Measurements from ENCODE around the gene TBL1Y.

Gene TBL1Y

GRCh38 chrY:6909856-6910255 lies 641 bp upstream of the TBL1Y start:
- DNase-seq (ENCODE audit: low read depth): no peak
- H3K4me3 ChIP-seq (ENCODE audit: low read depth, low read length): no peak overlapping the region
- in situ Hi-C loops (cut with HindIII; ENCODE audit: low sequenced_read_pairs): no loop called here
- TF ChIP-seq CTCF (IDR thresholded peaks at IDR 0.05; ENCODE audit: low read depth, low read length, missing control alignments): no peak

- DNase-seq (ENCODE audit: low read depth): no peak
- in situ Hi-C loops (cut with HindIII; ENCODE audit: low sequenced_read_pairs): no loop called here
- TF ChIP-seq CTCF (IDR thresholded peaks at IDR 0.05; ENCODE audit: low read depth, low read length, missing control alignments): no peak
- no peak within 1 kb of the TSS for H3K4me3 ChIP-seq (ENCODE audit: low read depth, low read length)
Observed at GRCh38 chrY:6911253-6911881, 870 bp downstream of the TBL1Y start, which contains the start of gene AMELY. Gene AMELY (minus strand): TSS chrY:6911752. CDS start chrY:6872608, 39,144 bp downstream.

GRCh38 chrY:6913362-6913761 lies 2.9 kb downstream of the TBL1Y start:
- no peak for DNase-seq (ENCODE audit: low read depth)
- no peak overlapping the region for H3K4me3 ChIP-seq (ENCODE audit: low read depth, low read length)
- no peak for TF ChIP-seq CTCF (IDR thresholded peaks at IDR 0.05; ENCODE audit: low read depth, low read length, missing control alignments)
- in situ Hi-C loops (cut with HindIII; ENCODE audit: low sequenced_read_pairs): no loop called here

- no peak for TF ChIP-seq CTCF (IDR thresholded peaks at IDR 0.05; ENCODE audit: low read depth, low read length, missing control alignments)
- no peak for DNase-seq (ENCODE audit: low read depth)
- in situ Hi-C loops (cut with HindIII; ENCODE audit: low sequenced_read_pairs): no loop called here
- H3K4me3 ChIP-seq (ENCODE audit: low read depth, low read length): no peak overlapping the region
Observed at GRCh38 chrY:6921061-6921460, 10.6 kb downstream of the TBL1Y start.

GRCh38 chrY:6928265-6928664 lies 17.8 kb downstream of the TBL1Y start:
- in situ Hi-C loops (cut with HindIII; ENCODE audit: low sequenced_read_pairs): no loop called here
- H3K4me3 ChIP-seq (ENCODE audit: low read depth, low read length): no peak overlapping the region
- TF ChIP-seq CTCF (IDR thresholded peaks at IDR 0.05; ENCODE audit: low read depth, low read length, missing control alignments): no peak
- DNase-seq (ENCODE audit: low read depth): no peak

GRCh38 chrY:6929237-6929636 lies 18.7 kb downstream of the TBL1Y start:
- in situ Hi-C loops (cut with HindIII; ENCODE audit: low sequenced_read_pairs): no loop called here
- DNase-seq (ENCODE audit: low read depth): no peak
- TF ChIP-seq CTCF (IDR thresholded peaks at IDR 0.05; ENCODE audit: low read depth, low read length, missing control alignments): no peak
- H3K4me3 ChIP-seq (ENCODE audit: low read depth, low read length): no peak overlapping the region
